ENCODE results near the gene TTC3. TPM values are rescaled to one million over a fixed set of nuclear protein-coding genes. Genes with fewer than 3 reads are reported as not detected.
A peak's percentile ranks its signal among the peaks of the same experiment; 100 is the strongest.
"Not testable (repeated sequence)": the region's sequence is repeated elsewhere in the genome, so short reads cannot be mapped to it uniquely, and the experiment has no call there.

The TTC3 gene
- total RNA-seq, 1 experiment from 2014 or later, result 93.4 TPM

DNA sequence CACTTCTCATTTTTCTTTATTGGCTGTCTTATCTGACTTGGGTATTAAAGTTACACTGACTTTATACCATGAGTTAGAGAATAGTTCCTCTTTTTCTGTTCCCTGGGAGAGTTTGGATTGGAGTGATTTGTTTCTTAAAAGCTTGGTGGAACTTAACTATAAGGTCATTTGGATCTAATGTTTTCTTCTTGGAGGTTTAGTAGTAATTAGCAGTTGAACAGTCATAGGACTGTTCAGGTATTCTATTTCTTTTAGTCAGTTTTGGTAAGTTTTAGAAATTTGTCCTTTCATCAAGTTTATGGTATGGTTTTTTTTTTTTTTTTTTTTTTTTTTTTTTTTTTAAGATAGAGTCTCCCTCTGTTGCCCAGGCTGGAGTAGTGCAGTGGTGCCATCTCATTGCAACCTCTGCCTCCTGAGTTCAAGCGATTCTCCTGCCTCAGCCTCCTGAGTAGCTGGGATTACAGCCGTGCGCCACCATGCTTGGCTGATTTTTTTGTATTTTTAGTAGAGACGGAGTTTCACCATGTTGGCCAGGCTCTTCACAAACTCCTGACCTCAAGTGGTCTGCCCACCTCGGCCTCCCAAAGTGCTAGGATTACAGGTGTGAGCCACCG, 6.3 kb downstream of the TTC3 start:
- in situ Hi-C loops (cut with HindIII; ENCODE audit: low pct_unique_long_range_greater_than_20kb, low sequenced_read_pairs), result no loop called here
- DNase-seq (ENCODE audit: low read depth, low spot score), result peak; percentile 21

DNA sequence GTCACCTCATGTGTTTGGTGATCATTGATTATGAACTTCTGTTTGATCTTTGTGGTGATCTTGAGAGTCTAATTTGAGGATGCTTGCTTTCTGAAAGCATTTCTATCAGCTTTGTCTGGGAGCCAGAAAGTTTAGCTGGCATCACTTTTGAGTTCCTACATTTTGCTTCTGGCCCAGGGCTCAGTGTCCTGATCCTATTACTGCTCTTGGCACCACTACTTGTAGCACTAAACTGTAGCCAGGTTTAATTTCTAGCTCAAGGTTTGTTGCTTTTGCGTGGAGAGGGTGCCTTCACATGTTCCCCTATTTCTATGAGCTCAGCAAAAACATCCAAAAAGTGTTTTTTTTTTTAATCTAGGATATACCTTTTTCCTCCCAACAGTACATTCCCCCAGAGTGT, 9.3 kb downstream of the TTC3 start:
- DNase-seq (ENCODE audit: low read depth, low spot score), result no peak
- in situ Hi-C loops (cut with HindIII; ENCODE audit: low pct_unique_long_range_greater_than_20kb, low sequenced_read_pairs), result no loop called here

GRCh38 chr21:37082856-37083528, 9.9 kb downstream of the TTC3 start:
- in situ Hi-C loops (cut with HindIII; ENCODE audit: low pct_unique_long_range_greater_than_20kb, low sequenced_read_pairs), result no loop called here
- no peak for DNase-seq (ENCODE audit: low read depth, low spot score)

DNA sequence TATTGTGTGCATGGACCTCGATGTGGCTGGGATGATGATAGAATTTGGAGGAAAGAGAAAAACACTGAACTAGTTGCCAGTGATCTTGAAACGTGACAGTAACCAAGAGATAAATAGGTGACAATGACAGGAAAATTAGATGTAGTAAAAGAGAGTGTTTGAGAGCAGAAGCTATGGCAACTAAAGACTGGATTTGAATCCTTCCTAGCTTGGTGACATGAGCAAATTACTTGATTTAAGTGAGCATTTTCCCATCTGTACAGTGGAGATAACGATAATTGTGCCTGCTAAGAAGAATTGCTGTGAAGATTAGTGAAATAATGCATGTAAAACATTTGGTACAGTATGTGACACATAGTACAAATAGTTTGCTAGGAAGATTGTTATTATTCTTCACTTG, 12.7 kb downstream of the TTC3 start:
- in situ Hi-C loops (cut with HindIII; ENCODE audit: low pct_unique_long_range_greater_than_20kb, low sequenced_read_pairs), result no loop called here
- no peak for DNase-seq (ENCODE audit: low read depth, low spot score)

DNA sequence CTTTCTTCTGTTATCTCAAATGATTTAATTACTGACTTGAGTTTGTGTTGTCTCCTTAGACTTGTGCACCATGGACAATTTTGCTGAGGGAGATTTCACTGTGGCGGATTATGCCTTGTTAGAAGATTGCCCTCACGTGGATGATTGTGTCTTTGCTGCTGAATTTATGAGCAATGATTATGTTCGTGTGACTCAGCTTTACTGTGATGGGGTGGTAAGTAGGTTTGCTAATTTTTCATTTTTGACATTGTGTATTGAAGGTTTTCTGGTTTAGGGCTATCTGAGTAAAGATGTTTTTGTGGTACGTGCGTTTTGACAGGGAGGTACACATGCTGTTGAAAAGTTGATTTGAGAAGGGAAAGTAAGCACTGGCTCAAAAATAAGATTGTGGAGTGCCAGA, 14.1 kb downstream of the TTC3 start:
- in situ Hi-C loops (cut with HindIII; ENCODE audit: low pct_unique_long_range_greater_than_20kb, low sequenced_read_pairs), result no loop called here
- peak; percentile 63 for DNase-seq (ENCODE audit: low read depth, low spot score)

GRCh38 chr21:37088186-37088735, 15.2 kb downstream of the TTC3 start:
- no peak for DNase-seq (ENCODE audit: low read depth, low spot score)
- in situ Hi-C loops (cut with HindIII; ENCODE audit: low pct_unique_long_range_greater_than_20kb, low sequenced_read_pairs), result no loop called here

DNA sequence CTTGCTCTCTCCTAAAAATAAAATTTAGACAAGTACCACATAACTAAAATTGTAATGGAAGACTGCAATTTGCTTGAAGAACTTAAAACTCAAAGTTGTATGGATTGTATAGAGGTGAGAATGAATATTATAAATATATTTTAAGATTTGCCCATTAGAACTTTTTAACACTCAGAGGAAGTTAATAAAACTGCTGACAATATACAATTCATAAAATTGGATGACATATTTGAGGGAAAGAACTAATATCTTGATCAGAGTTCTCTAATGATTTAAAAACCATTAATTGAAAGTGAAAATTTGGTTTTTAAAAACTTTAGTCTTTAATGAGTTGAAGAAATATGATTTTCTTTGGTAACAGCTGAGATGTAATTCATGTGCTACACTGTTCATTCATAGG, 20.9 kb downstream of the TTC3 start:
- no peak for DNase-seq (ENCODE audit: low read depth, low spot score)
- in situ Hi-C loops (cut with HindIII; ENCODE audit: low pct_unique_long_range_greater_than_20kb, low sequenced_read_pairs), result no loop called here

GRCh38 chr21:37095821-37096220, 22.8 kb downstream of the TTC3 start:
- in situ Hi-C loops (cut with HindIII; ENCODE audit: low pct_unique_long_range_greater_than_20kb, low sequenced_read_pairs), result no loop called here

DNA sequence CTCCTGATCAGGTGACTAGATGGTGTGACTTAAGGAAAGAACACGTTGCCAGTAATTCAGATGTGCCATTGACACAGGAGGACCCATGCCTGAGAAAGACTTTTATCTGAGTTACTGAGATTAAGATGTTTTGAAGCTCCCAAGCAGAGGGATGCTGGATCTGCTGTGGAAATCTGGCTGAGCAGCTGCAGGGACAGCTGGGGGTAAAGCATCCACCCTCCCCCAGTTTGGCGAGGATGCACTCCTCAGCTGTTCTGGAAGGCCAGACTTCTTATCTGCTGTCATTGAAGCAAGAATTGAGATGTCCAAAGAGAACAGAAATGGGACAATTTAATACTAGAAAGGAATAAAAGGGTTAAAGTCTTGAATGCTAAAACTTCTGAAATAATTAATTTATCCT, 25.7 kb downstream of the TTC3 start:
- DNase-seq (ENCODE audit: low read depth, low spot score), result no peak
- in situ Hi-C loops (cut with HindIII; ENCODE audit: low pct_unique_long_range_greater_than_20kb, low sequenced_read_pairs), result no loop called here

More at GRCh38 chr21:37095821-37096220, 22.8 kb downstream of the TTC3 start:
- DNase-seq (ENCODE audit: low read depth, low spot score), result no peak

GRCh38 chr21:37100316-37100715, 27.3 kb downstream of the TTC3 start:
- no peak for DNase-seq (ENCODE audit: low read depth, low spot score)
- in situ Hi-C loops (cut with HindIII; ENCODE audit: low pct_unique_long_range_greater_than_20kb, low sequenced_read_pairs), result no loop called here

- in situ Hi-C loops (cut with HindIII; ENCODE audit: low pct_unique_long_range_greater_than_20kb, low sequenced_read_pairs), result no loop called here
- no peak for DNase-seq (ENCODE audit: low read depth, low spot score)
Measured at GRCh38 chr21:37101384-37101783, 28.3 kb downstream of the TTC3 start.

GRCh38 chr21:37102746-37103145, 29.7 kb downstream of the TTC3 start:
- in situ Hi-C loops (cut with HindIII; ENCODE audit: low pct_unique_long_range_greater_than_20kb, low sequenced_read_pairs); DNase-seq (ENCODE audit: low read depth, low spot score): not testable (repeated sequence)

GRCh38 chr21:37106998-37107397, 33.9 kb downstream of the TTC3 start:
- DNase-seq (ENCODE audit: low read depth, low spot score), result no peak
- in situ Hi-C loops (cut with HindIII; ENCODE audit: low pct_unique_long_range_greater_than_20kb, low sequenced_read_pairs), result no loop called here

DNA sequence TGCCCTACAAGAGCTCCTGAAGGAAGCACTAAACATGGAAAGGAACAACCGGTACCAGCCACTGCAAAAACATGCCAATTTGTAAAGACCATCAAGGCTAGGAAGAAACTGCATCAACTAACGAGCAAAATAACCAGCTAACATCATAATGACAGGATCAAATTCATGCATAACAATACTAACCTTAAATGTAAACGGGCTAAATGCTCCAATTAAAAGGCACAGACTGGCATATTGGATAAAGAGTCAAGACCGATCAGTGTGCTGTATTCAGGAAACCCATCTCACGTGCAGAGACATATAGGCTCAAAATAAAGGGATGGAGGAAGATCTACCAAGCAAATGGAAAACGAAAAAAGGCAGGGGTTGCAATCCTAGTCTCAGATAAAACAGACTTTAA, 38.0 kb downstream of the TTC3 start:
- in situ Hi-C loops (cut with HindIII; ENCODE audit: low pct_unique_long_range_greater_than_20kb, low sequenced_read_pairs); DNase-seq (ENCODE audit: low read depth, low spot score): not testable (repeated sequence)

- in situ Hi-C loops (cut with HindIII; ENCODE audit: low pct_unique_long_range_greater_than_20kb, low sequenced_read_pairs); DNase-seq (ENCODE audit: low read depth, low spot score): not testable (repeated sequence)
Measured at GRCh38 chr21:37114301-37114700, 41.2 kb downstream of the TTC3 start.

DNA sequence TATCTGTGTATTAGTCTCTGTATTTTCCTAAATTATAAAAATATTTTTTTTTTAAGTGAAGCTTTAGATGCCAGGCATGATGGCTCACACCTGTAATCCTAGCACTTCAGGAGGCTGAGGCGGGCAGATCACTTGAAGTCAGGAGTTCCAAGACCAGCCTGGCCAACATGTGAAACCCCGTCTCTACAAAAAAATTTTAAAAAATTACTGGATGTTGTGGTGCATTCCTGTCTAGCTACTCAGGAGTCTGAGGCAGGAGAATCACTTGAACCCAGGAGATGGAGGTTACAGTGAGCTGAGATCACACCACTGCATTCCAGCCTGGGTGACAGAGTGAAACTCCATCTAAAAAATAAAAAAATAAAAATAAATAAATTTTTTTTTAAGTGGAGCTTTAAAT, 43.4 kb downstream of the TTC3 start:
- DNase-seq (ENCODE audit: low read depth, low spot score); in situ Hi-C loops (cut with HindIII; ENCODE audit: low pct_unique_long_range_greater_than_20kb, low sequenced_read_pairs): not testable (repeated sequence)

DNA sequence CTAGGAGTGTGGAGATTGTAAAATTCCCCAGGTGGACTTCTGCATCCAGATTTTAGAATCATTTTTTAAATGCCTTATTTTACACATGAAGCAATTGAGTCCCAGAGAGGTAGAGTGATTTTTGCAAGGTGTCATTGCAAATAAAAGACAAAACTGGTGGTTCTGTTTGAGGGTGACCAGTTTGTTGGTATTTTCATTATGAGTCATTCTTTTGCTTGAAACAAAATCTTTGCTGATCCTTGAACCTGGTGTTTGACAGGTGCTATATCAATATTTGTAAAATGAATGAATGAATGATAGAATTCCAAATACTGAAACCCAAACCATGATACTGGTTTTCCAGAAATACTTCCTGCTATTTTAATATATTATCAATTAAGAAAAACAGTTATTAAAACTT, 44.1 kb downstream of the TTC3 start:
- in situ Hi-C loops (cut with HindIII; ENCODE audit: low pct_unique_long_range_greater_than_20kb, low sequenced_read_pairs), result no loop called here
- no peak for DNase-seq (ENCODE audit: low read depth, low spot score)

DNA sequence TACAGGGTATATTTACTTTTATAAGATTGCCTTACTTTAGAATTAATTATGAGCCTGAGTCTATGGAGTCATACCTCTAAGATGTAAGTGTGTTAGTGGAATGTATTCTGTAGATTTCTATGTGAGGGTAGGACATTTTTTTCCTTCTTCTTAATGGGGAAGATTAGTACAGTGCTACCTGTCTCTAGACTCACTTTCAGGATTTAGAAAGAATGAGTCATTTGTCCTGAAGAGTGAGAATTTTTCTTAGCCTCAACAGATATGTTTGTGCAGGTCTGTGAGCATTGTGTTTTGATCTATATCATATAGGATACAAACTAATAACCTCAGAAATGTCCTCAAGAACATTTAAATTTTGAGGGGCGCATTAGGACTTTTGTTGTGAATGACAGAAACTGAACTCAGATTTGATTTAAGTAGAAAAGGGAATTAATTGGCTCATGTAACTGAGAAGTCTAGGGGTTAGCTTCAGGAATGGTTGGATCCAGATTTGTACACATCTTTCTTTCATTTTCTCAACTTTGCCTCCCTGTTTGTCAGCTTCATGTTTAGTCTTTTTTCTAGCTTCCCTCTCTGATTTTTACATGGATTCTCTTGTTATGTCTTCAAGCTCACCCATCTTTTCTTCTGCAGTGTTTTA, 45.3 kb downstream of the TTC3 start:
- in situ Hi-C loops (cut with HindIII; ENCODE audit: low pct_unique_long_range_greater_than_20kb, low sequenced_read_pairs), result no loop called here
- no peak for DNase-seq (ENCODE audit: low read depth, low spot score)
